HL-60 (cell line): ENCODE data around the gene PADI2.

Experiments used
- GABPA ChIP-seq: IDR thresholded peaks from 2 replicates; pipeline ENCODE4 v1.6.1; 2012; ENCODE audit warnings: low read depth
- POLR2AphosphoS5 ChIP-seq: IDR thresholded peaks from 2 replicates; pipeline ENCODE4 v1.6.1; 2012; ENCODE audit warnings: low read depth
- SPI1 ChIP-seq: IDR thresholded peaks from 2 replicates; pipeline ENCODE4 v1.6.1; 2012; ENCODE audit warnings: low read depth, mild to moderate bottlenecking, borderline replicate concordance
- TF ChIP-seq, protein P1 (sequence below): IDR thresholded peaks from one replicate; pipeline ENCODE4 v1.5.1; 2011; ENCODE audit warnings: low read length, control low read depth, inconsistent platforms; ENCODE audit not compliant: insufficient read depth
- TF ChIP-seq, protein P2 (sequence below): IDR thresholded peaks from 2 replicates; pipeline ENCODE4 v1.6.1; 2012; ENCODE audit warnings: low read depth; ENCODE audit not compliant: insufficient replicate concordance

DNA sequence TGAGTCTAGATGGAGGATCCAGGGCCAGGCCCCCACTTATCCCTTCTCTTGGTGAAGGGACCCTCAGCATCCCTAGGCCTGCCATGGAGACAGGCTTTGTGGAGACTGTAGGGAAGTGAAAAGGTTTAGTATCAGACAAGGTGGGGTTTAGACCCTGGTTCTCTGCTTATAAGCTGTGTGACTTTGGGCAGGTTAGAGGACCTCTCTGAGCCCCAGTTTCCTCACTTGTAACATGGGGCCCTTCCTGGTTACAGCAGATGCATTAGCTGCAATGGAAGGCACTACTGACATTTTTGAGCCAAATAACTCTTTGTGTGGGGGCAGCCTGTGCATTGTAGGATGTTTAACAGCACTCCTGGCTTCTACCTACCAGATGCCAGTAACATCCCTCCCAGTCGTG lies 22.7 kb downstream of the PADI2 start:
- TF ChIP-seq, protein P1, sequence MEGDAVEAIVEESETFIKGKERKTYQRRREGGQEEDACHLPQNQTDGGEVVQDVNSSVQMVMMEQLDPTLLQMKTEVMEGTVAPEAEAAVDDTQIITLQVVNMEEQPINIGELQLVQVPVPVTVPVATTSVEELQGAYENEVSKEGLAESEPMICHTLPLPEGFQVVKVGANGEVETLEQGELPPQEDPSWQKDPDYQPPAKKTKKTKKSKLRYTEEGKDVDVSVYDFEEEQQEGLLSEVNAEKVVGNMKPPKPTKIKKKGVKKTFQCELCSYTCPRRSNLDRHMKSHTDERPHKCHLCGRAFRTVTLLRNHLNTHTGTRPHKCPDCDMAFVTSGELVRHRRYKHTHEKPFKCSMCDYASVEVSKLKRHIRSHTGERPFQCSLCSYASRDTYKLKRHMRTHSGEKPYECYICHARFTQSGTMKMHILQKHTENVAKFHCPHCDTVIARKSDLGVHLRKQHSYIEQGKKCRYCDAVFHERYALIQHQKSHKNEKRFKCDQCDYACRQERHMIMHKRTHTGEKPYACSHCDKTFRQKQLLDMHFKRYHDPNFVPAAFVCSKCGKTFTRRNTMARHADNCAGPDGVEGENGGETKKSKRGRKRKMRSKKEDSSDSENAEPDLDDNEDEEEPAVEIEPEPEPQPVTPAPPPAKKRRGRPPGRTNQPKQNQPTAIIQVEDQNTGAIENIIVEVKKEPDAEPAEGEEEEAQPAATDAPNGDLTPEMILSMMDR = no peak
- TF ChIP-seq POLR2AphosphoS5 (no peak), SPI1 (no peak), GABPA (no peak)
- TF ChIP-seq, protein P2, sequence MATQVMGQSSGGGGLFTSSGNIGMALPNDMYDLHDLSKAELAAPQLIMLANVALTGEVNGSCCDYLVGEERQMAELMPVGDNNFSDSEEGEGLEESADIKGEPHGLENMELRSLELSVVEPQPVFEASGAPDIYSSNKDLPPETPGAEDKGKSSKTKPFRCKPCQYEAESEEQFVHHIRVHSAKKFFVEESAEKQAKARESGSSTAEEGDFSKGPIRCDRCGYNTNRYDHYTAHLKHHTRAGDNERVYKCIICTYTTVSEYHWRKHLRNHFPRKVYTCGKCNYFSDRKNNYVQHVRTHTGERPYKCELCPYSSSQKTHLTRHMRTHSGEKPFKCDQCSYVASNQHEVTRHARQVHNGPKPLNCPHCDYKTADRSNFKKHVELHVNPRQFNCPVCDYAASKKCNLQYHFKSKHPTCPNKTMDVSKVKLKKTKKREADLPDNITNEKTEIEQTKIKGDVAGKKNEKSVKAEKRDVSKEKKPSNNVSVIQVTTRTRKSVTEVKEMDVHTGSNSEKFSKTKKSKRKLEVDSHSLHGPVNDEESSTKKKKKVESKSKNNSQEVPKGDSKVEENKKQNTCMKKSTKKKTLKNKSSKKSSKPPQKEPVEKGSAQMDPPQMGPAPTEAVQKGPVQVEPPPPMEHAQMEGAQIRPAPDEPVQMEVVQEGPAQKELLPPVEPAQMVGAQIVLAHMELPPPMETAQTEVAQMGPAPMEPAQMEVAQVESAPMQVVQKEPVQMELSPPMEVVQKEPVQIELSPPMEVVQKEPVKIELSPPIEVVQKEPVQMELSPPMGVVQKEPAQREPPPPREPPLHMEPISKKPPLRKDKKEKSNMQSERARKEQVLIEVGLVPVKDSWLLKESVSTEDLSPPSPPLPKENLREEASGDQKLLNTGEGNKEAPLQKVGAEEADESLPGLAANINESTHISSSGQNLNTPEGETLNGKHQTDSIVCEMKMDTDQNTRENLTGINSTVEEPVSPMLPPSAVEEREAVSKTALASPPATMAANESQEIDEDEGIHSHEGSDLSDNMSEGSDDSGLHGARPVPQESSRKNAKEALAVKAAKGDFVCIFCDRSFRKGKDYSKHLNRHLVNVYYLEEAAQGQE = no peak
